Mesenchymal stem cell (in vitro differentiated cells and primary cell): Measurements from ENCODE around the gene CAPN9.

Experiments
- DNase-seq: peaks from one replicate; pipeline ENCODE4 v3.0.0-alpha.2; 2013
- H2AFZ ChIP-seq: one replicate; pipeline ENCODE4 v1.6.1; 2013; ENCODE audit warnings: low read depth, mild to moderate bottlenecking, control low read depth, inconsistent platforms, low read length, moderate library complexity
- H2AK5ac ChIP-seq: 2 replicates; pipeline ENCODE4 v1.6.1; 2013; ENCODE audit warnings: low read length, moderate library complexity, mild to moderate bottlenecking, inconsistent platforms; ENCODE audit not compliant: severe bottlenecking
- H2BK120ac ChIP-seq: one replicate; pipeline ENCODE4 v1.6.1; 2013; ENCODE audit warnings: low read depth, mild to moderate bottlenecking, inconsistent platforms, low read length, moderate library complexity
- H2BK12ac ChIP-seq, 2 experiments: one replicate each; pipeline ENCODE4 v1.6.1; 2013; ENCODE audit warnings: inconsistent platforms in 2 of 2, low read length in 2 of 2, mild to moderate bottlenecking in 2 of 2, moderate library complexity in 2 of 2, control low read depth in 1 of 2
- H2BK15ac ChIP-seq: one replicate; pipeline ENCODE4 v1.6.1; 2013; ENCODE audit warnings: mild to moderate bottlenecking, low read depth, inconsistent platforms; ENCODE audit not compliant: poor library complexity, severe bottlenecking
- H2BK5ac ChIP-seq: 2 replicates; pipeline ENCODE4 v1.6.1; 2013; ENCODE audit warnings: low read depth, mild to moderate bottlenecking, low read length, control low read depth, inconsistent platforms; ENCODE audit not compliant: poor library complexity, severe bottlenecking
- H3K14ac ChIP-seq, 2 experiments: one replicate each; pipeline ENCODE4 v1.6.1; 2013; ENCODE audit warnings: inconsistent platforms in 2 of 2, low read length in 2 of 2, control low read depth in 1 of 2, mild to moderate bottlenecking in 1 of 2, moderate library complexity in 1 of 2
- H3K18ac ChIP-seq, 2 experiments: one replicate each; pipeline ENCODE4 v1.6.1; 2013; ENCODE audit warnings: inconsistent platforms in 2 of 2, low read length in 2 of 2, control low read depth in 1 of 2, low read depth in 1 of 2, mild to moderate bottlenecking in 1 of 2
- H3K23ac ChIP-seq, 2 experiments: one replicate each; pipeline ENCODE4 v1.6.1; 2013; ENCODE audit warnings: inconsistent platforms in 2 of 2, low read length in 2 of 2, mild to moderate bottlenecking in 2 of 2, moderate library complexity in 2 of 2, control low read depth in 1 of 2
- H3K27ac ChIP-seq: 2 replicates; pipeline ENCODE4 v1.5.1; 2013; ENCODE audit warnings: mild to moderate bottlenecking, moderate library complexity, low read length, control low read depth, inconsistent platforms; ENCODE audit not compliant: poor library complexity, severe bottlenecking
- H3K27me3 ChIP-seq, 2 experiments: 2 replicates each; pipeline versions ENCODE4 v1.6.1 to v1.7.0; 2013; ENCODE audit warnings: low read length in 2 of 2, mild to moderate bottlenecking in 2 of 2, moderate library complexity in 2 of 2, control low read depth in 1 of 2, inconsistent platforms in 1 of 2; ENCODE audit not compliant: control insufficient read depth in 1 of 2, insufficient read depth in 1 of 2
- H3K36me3 ChIP-seq, 2 experiments: 2 replicates each; pipeline versions ENCODE4 v1.6.1 to v1.7.0; 2013; ENCODE audit warnings: low read length in 2 of 2, control low read depth in 1 of 2, inconsistent platforms in 1 of 2, low read depth in 1 of 2, mild to moderate bottlenecking in 1 of 2; ENCODE audit not compliant: insufficient read depth in 2 of 2, control insufficient read depth in 1 of 2
- H3K4ac ChIP-seq, 2 experiments: one replicate each; pipeline ENCODE4 v1.6.1; 2013; ENCODE audit warnings: inconsistent platforms in 2 of 2, low read length in 2 of 2, mild to moderate bottlenecking in 2 of 2, moderate library complexity in 2 of 2, control low read depth in 1 of 2, low read depth in 1 of 2
- H3K4me1 ChIP-seq: 2 replicates; pipeline ENCODE4 v1.6.1; 2013; ENCODE audit warnings: low read depth, low read length, control low read depth; ENCODE audit not compliant: control insufficient read depth, insufficient read depth
- H3K4me2 ChIP-seq: 2 replicates; pipeline ENCODE4 v1.6.1; 2013; ENCODE audit warnings: low read length, mild to moderate bottlenecking, inconsistent platforms; ENCODE audit not compliant: poor library complexity, severe bottlenecking
- H3K4me3 ChIP-seq, 2 experiments: 2 replicates each; pipeline versions ENCODE4 v1.5.1 to v1.7.0; 2013; ENCODE audit warnings: low read length in 2 of 2, mild to moderate bottlenecking in 2 of 2, control low read depth in 1 of 2, low read depth in 1 of 2; ENCODE audit not compliant: insufficient read depth in 1 of 2
- H3K79me1 ChIP-seq: replicated peaks from 2 replicates; pipeline ENCODE4 v1.6.1; 2013; ENCODE audit warnings: mild to moderate bottlenecking, control low read depth, low read length, inconsistent platforms; ENCODE audit not compliant: poor library complexity, severe bottlenecking
- H3K9ac ChIP-seq: 2 replicates; pipeline ENCODE4 v1.7.0; 2013; ENCODE audit warnings: mild to moderate bottlenecking, low read length, moderate library complexity
- H3K9me3 ChIP-seq: 2 replicates; pipeline ENCODE4 v1.7.0; 2013; ENCODE audit warnings: mild to moderate bottlenecking, low read length; ENCODE audit not compliant: control insufficient read depth
- H4K8ac ChIP-seq: one replicate; pipeline ENCODE4 v1.6.1; 2013; ENCODE audit warnings: inconsistent platforms, mild to moderate bottlenecking, low read length, moderate library complexity
- H4K91ac ChIP-seq: one replicate; pipeline ENCODE4 v1.6.1; 2013; ENCODE audit warnings: mild to moderate bottlenecking, low read length, inconsistent platforms
- WGBS: methylation state at CpG from one replicate; pipeline ENCODE4 v1.1.7; 2013; ENCODE audit warnings: mixed read lengths; 5-methylcytosine and 5-hydroxymethylcytosine counted together

Gene CAPN9

DNA sequence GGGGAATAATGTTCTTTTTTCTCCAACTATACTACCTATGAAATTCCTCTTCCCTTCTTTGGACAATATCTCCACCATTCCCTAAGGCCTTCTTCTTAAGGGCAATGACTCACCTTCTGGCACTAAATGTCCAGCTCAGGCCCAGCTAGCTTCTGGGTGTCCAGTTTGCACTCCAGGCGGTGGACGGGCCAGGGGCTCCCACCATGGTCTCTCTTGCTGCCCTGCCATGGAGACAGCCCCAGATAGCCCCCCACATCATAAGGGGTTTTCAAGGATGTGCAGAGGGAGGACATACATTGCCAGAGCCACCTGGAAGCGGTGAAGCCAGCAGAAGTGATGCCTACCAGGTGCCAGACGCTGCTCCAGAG, 77.3 kb downstream of the CAPN9 start:
- Histone ChIP-seq H3K4me2 (no peak overlapping the region), H4K8ac (peak overlapping the region; percentile 15), H2BK12ac (peak overlapping the region in 1 of 2 experiments; percentile 31), H2AK5ac (peak overlapping the region; percentile 5), H3K4ac (no peak overlapping the region), H3K4me1 (peaks cover 21% of the 10 kb centered on the region), H2BK120ac (no peak overlapping the region), H3K23ac (no peak overlapping the region), H3K36me3 (peaks cover 0 to 3% of the 10 kb centered on the region in 2 experiments), H3K18ac (no peak overlapping the region), H4K91ac (peak overlapping the region; percentile 16), H3K9me3 (no peaks in the 10 kb centered on the region), H2BK5ac (no peak overlapping the region), H3K27ac (no peak overlapping the region), H3K9ac (peak overlapping the region; percentile 90), H3K79me1 (peaks cover 2% of the 10 kb centered on the region), H3K4me3 (peak overlapping the region in 1 of 2 experiments; percentile 50), H2AFZ (no peak overlapping the region), H3K14ac (no peak overlapping the region), H3K27me3 (no peaks in the 10 kb centered on the region), H2BK15ac (no peak overlapping the region)
- 96% methylated on average over 4 of the region's 4 CpGs for WGBS
- DNase-seq: peak; percentile 22

DNA sequence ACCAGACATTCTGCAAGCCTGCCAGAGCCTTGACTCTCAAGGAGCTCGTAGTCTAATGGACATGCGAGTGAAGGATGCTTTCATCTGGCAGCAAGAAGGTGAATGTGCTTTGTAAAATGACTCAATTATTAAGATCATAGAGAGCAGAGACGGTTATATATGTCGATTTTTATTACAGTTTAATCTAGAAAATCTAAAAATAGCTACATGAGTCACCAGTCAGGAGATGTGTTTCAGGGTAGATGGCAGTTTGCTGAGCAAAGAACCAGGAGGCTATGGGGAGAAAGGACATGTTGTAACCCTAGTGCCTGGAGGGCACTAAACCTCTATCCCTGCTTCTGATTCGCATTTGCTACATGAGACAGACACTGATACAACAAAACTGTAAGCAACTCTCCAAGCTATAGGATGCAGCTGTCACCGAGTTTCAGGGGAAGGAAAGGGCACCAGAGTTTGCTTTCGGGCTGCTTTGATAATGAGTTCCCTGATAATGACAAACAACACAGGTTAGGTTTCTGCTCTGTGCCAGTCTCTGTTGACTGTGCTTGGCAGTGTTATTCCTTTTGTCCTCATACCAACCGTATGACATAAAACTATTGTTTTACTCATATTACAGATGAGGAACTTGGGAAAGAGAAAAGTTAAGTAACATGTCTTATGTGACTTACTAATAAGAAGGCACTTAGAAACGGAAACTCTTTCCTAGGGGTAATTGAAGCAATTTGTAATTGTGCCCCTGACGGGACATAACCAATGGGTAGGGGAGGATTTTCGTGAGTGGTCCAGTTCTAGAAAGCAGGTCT, 77.9 kb downstream of the CAPN9 start:
- Histone ChIP-seq H4K91ac (peak overlapping the region; percentile 16), H2BK12ac (peak overlapping the region in 1 of 2 experiments; percentile 31), H3K27me3 (no peaks in the 10 kb centered on the region), H3K27ac (no peak overlapping the region), H3K4ac (no peak overlapping the region), H4K8ac (peak overlapping the region; percentile 15), H3K79me1 (peaks cover 2% of the 10 kb centered on the region), H2BK120ac (no peak overlapping the region), H3K14ac (no peak overlapping the region), H3K4me2 (no peak overlapping the region), H3K18ac (no peak overlapping the region), H2BK15ac (no peak overlapping the region), H3K4me1 (peaks cover 21% of the 10 kb centered on the region), H3K36me3 (peaks cover 0 to 3% of the 10 kb centered on the region in 2 experiments), H3K23ac (no peak overlapping the region), H3K9ac (peak overlapping the region; percentile 90), H2AFZ (no peak overlapping the region), H3K4me3 (peak overlapping the region in 1 of 2 experiments; percentile 50), H2AK5ac (peak overlapping the region; percentile 5), H3K9me3 (no peaks in the 10 kb centered on the region), H2BK5ac (no peak overlapping the region)
- WGBS: 88% methylated on average over 8 of the region's 11 CpGs
- peak; percentile 87 for DNase-seq

GRCh38 chr1:230825761-230826160, 78.6 kb downstream of the CAPN9 start:
- Histone ChIP-seq H4K91ac (no peak overlapping the region), H3K79me1 (peaks cover 2% of the 10 kb centered on the region), H3K9ac (peak overlapping the region; percentile 90), H3K27me3 (no peaks in the 10 kb centered on the region), H3K9me3 (no peaks in the 10 kb centered on the region), H3K27ac (no peak overlapping the region), H3K4ac (no peak overlapping the region), H2BK5ac (no peak overlapping the region), H3K4me3 (peak overlapping the region in 1 of 2 experiments; percentile 50), H4K8ac (no peak overlapping the region), H2AK5ac (no peak overlapping the region), H2AFZ (no peak overlapping the region), H3K36me3 (peaks cover 0 to 3% of the 10 kb centered on the region in 2 experiments), H2BK12ac (peak overlapping the region in 1 of 2 experiments; percentile 38), H2BK15ac (no peak overlapping the region), H3K18ac (no peak overlapping the region), H3K4me1 (peaks cover 21% of the 10 kb centered on the region), H3K14ac (peak overlapping the region in 1 of 2 experiments; percentile 21), H3K4me2 (no peak overlapping the region), H3K23ac (no peak overlapping the region), H2BK120ac (no peak overlapping the region)
- DNase-seq: no peak
- WGBS: 92% methylated on average over 3 of the region's 3 CpGs

- H2BK5ac ChIP-seq: no peak overlapping the region
- H3K23ac ChIP-seq: no peak overlapping the region
- peaks cover 2% of the 10 kb centered on the region for H3K79me1 ChIP-seq
- H3K27me3 ChIP-seq: no peaks in the 10 kb centered on the region
- no peak overlapping the region for H3K4me3 ChIP-seq
- no peak overlapping the region for H4K8ac ChIP-seq
- no peak overlapping the region for H4K91ac ChIP-seq
- 95% methylated on average over 9 of the region's 9 CpGs for WGBS
- no peak overlapping the region for H3K4ac ChIP-seq
- H3K9ac ChIP-seq: peak overlapping the region; percentile 90
- DNase-seq: no peak
- H3K27ac ChIP-seq: no peak overlapping the region
- no peak overlapping the region for H3K18ac ChIP-seq
- peaks cover 0 to 3% of the 10 kb centered on the region in 2 experiments for H3K36me3 ChIP-seq
- H2AFZ ChIP-seq: no peak overlapping the region
- peak overlapping the region in 1 of 2 experiments; percentile 59 for H3K14ac ChIP-seq
- no peak overlapping the region for H2AK5ac ChIP-seq
- no peak overlapping the region for H2BK120ac ChIP-seq
- no peaks in the 10 kb centered on the region for H3K9me3 ChIP-seq
- H2BK15ac ChIP-seq: no peak overlapping the region
- H3K4me2 ChIP-seq: no peak overlapping the region
- peaks cover 21% of the 10 kb centered on the region for H3K4me1 ChIP-seq
- H2BK12ac ChIP-seq: no peak overlapping the region
These were observed 79.1 kb downstream of the CAPN9 start for GRCh38 chr1:230826166-230826875.
